HG02642 (cell line): ENCODE measurements around the gene EFHD1.
"Not testable (repeated sequence)": the region's sequence is repeated elsewhere in the genome, so short reads cannot be mapped to it uniquely, and the experiment has no call there.

Experiments
- ATAC-seq: cut with Tn5 transposase; IDR thresholded peaks from one replicate; pipeline ENCODE4 v1.9.1; 2021; ENCODE audit warnings: mild to moderate bottlenecking; ENCODE audit not compliant: unreplicated experiment, poor library complexity

EFHD1 gene

DNA sequence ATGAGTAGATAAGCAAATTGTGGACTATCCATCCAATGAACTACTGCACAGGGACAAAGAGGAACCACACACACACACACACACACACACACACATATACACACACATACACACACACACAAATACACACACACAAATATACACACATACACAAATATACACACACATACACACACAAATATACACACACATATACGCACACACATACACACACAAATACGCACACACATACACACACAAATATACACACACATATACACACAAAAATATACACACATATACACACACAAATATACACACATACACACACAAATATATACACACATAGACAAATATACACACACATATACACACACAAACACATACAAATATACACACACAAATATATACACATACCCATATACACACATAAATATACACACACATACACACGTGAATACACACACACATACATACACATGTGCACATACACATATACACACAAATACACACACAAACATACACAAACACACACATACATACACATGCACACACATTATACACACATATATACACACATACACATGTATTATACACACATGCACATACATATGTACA lies 19.8 kb upstream of the EFHD1 start:
- ATAC-seq = no peak

- ATAC-seq = no peak
These were observed 18.1 kb upstream of the EFHD1 start for GRCh38 chr2:232615339-232615738.

DNA sequence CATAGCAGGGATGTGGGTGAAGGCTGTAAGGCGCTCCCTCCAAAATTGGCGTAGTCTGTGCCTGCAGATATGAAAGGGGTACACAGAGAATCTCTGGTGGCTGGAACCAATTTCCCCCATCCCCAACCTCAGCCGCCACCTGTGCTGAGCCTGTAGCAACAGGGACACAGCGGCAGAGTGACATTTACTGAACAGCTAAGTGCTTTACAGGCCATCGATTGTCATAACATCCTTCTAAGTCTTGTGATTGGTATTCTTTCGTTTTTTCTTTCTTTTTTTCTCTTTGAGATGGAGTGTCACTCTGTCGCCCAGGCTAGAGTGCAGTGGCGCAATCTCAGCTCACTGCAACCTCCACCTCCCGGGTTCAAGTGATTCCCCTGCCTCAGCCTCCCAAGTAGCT lies 12.2 kb upstream of the EFHD1 start:
- no peak for ATAC-seq

- no peak for ATAC-seq
These were observed 10.8 kb upstream of the EFHD1 start for GRCh38 chr2:232622563-232622962.

- no peak for ATAC-seq
These were observed 9.3 kb upstream of the EFHD1 start for GRCh38 chr2:232623768-232624765.

DNA sequence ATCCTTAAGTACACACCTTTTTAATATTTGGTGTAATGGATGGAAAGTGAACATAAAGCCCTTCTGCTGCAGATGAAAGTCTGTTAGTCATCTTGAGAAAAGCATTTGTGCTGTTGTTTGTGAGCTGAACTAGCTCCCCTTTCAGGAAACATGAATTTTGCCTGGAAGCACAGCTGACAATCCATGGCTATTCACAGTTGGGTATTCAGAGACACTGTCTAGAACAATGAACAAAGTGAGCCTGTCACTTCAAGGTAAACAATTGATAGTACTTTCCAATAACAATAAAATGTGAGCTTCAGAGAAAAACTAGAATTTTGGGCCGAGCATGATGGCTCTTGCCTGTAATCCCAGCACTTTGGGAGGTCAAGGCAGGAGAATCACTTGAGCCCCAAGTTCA lies 6.8 kb upstream of the EFHD1 start:
- no peak for ATAC-seq

GRCh38 chr2:232628466-232629128 lies 4.8 kb upstream of the EFHD1 start:
- ATAC-seq = no peak

- ATAC-seq = no peak
These were observed 4.3 kb upstream of the EFHD1 start for GRCh38 chr2:232629129-232629475.

DNA sequence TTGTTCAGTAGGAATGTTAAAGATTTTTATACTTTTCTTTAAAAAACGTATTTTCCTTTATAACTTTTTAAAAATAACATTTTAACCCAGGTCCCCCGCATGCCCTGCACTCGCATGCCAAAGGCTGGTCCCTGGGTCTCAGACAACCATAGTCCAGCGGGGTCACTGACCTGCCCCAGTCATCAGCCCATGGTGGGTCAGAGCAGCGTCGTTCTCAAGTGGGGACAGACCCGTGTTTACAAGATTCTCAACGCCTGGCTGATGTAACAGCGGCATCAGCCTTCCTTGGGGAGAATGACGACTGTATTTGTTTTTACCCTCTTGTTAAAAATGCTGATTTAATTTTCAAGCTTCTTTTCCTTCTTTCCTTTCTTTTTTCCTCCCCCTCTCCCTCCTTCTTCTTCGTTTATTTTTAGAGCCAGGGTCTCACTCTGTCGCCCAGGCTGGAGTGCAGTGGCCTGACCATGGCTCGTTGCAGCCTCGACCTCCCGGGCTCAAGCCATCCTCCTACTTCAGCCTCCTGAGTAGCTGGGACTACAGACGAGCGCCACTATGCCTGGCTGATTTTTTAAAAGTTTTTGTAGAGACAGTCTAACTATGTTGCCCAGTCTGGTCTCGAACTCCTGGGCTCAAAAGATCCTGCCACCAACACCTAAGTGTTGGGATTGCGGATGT lies 1.0 kb upstream of the EFHD1 start:
- no peak for ATAC-seq

- ATAC-seq = peak; percentile 9
These were observed 446 bp upstream of the EFHD1 start for GRCh38 chr2:232632904-232633412.

GRCh38 chr2:232634206-232635150 lies 1.1 kb downstream of the EFHD1 start:
- ATAC-seq = no peak

DNA sequence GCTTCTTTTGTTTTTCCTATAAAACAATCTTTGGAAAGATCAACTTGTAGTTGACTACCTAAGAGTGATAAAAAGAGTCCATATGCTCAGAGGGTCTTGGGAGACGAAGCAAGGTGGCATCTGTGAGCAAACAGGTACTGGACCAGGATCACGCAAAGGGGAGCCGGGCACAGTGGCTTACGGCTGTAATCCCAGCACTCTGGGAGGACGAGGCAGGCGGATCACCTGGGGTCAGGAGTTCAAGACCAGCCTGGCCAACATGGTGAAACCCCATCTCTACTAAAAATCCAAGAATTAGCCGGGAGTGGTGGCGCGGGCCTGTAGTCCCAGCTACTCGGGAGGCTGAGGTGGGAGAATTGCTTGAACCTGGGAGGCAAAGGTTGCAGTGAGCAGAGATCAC lies 2.0 kb downstream of the EFHD1 start:
- ATAC-seq = not testable (repeated sequence)

DNA sequence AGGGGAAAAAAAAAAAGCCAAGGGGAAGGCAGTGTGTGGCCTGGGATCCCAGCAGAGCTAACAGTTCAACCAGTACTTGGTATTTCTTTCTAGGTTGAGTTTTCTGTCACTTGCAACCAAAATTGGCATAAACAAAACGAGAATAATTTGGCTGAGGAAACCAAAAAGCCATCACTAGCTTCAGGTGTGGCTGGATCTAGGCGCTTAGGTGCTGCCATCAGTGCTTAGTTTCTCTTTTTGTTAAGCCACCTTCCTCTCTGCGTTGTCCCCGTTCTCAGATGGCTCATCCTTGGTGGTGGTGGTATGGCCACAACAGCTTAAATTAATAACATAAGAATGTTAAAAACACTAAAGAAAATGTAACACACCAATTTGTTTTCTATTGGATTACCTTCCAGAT lies 2.4 kb downstream of the EFHD1 start:
- no peak for ATAC-seq

DNA sequence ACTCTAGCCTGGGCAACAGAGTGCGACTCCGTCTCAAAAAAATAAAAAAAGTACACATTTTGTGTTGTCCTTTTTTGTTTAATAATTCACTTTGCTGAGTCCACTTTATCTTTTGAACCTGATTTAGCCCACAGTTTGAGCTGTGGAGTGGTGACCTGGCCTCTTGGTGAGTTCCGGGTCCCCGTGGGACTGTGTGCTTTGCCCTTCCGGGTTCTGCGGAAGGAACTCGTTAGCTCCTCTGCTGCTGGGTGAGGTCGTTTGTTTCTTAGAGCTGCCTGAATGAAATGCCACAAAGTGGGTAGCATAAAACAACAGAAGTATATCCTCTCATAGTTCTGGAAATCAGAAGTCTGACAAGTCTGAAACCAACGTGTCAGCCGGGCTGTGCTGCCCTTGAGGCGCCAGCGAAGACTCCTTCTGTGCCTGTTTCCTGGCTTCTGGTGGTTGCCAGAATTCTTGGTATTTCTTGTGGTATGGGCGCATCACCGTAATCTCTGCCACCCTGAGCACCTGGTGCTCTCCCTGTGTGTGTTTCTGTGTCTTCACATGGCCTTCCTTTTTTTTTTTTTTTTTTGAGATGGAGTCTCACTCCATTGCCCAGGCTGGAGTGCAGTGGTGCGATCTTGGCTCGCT lies 3.5 kb downstream of the EFHD1 start:
- no peak for ATAC-seq

GRCh38 chr2:232637866-232638583 lies 4.6 kb downstream of the EFHD1 start:
- no peak for ATAC-seq

DNA sequence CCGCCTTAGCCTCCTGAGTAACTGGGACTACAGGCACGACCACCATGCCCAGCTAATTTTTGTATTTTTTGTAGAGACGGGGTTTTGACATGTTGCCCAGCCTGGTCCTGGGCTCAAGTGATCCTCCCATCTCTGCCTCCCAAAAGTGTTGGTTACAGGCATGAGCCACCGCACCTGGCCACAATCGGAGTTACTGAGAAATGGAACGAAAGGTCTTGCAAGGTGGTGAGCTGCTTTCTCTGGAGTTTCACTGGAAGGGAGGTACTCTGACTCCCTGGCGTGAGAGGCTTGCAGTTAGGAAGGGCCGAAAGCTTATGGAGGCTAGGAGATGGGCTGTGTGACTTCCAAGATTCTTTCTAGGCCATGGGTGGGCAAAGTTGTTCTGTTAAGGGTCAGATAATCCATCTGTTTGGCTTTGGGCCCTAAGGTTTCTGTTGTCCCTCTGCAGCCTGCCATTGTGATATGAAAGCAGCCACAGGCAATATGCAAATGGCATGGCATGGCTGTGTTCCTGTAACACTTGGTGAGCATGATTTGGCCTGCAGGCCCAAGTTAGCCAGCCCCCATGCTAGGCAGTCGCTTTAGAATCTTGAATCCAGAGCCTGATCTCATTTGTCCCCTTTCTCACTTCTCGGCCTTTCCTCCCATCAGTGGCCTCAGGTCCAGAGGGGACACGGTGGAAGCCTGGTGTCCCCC lies 7.9 kb downstream of the EFHD1 start:
- ATAC-seq = no peak

DNA sequence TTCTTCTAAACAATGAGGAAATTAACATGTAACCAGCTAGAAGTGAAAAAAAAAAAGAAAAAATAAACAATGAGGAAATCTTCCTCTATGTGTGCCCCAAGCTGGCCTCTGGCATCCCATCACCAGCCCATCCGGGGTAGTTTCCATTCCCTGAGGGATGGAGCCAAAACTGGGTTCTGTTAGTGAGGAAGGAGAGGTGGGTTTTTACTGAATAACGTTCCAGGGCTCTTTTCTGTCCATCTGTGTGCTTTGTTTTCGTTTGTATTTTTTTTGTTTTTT lies 9.7 kb downstream of the EFHD1 start:
- no peak for ATAC-seq

GRCh38 chr2:232643813-232644347 lies 10.5 kb downstream of the EFHD1 start:
- ATAC-seq = no peak
